Measurements from ENCODE around the gene ARHGAP6.
A peak's percentile ranks its signal among the peaks of the same experiment; 100 is the strongest.
"Not testable (repeated sequence)": the region's sequence is repeated elsewhere in the genome, so short reads cannot be mapped to it uniquely, and the experiment has no call there.

ARHGAP6 gene

GRCh38 chrX:11647138-11647537, 18.6 kb downstream of the ARHGAP6 start:
- no peak for DNase-seq

- no peak for DNase-seq
Observed at GRCh38 chrX:11641349-11642065, 24.2 kb downstream of the ARHGAP6 start.

- DNase-seq = no peak
Observed at GRCh38 chrX:11640089-11640488, 25.6 kb downstream of the ARHGAP6 start.

DNA sequence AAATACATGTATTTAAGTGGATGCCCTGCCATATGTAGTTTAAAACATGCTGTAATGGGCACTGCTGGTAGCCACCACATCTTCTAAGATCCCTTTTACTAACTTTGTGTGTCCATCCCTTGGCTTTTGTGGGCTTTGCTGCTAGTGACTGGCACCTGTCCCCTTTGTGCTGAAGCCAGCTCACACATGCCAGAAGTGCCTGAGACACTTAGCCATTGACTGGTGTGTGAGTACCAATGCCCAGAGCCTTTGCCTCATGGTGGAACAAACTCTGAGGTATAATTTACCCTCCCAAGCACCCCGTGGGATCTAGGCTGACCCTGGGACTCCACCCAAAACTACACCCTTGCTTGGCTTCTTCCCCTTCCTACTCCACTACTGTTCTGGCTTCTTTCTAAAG, 33.0 kb downstream of the ARHGAP6 start:
- no peak for DNase-seq

DNA sequence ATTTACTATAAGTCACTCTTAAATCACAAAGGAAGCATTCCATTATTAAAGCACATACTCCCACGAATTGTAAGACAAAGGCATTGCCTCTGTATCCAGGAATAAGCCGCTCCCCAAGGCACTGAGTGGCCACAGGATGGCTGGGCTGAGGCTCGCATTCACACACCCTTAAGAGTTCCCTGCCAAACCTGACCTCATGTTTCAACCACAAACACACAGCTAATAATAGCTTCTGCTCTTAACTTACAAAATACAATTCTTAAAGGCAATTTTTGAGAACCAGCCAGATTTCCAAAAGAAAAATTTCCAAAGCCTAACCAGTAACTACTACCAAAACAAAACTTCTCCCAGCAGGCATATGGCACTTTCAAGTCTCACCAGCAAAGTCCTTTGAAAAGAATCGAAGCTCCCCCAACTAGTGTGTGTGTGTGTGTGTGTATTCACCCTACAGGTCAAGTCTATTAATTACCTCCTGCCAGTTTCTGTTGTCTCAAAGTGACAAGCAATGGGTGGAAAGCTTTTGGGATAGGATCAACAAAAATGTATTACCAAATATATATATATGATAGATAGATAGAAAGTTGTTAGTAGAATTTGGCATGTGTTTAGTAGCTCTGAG, 36.0 kb downstream of the ARHGAP6 start:
- DNase-seq = no peak

DNA sequence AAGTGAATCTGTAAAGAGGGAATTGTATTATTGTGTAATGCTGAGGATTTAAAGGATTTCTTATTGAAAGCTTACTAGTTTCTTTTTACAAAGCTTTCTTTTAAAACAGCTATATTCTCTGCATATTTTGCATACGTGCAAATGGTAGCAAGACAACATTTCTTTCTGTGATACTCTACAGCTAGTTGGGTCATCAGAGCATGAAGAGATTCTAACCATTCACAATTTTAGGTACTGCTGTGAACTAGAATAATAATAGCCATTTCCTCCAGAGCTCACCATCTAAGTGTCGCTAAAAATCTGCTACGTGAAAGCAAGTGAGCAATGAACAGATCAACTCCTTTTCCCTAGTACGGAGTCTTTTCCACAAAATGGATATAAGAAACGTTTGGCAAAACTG, 37.3 kb downstream of the ARHGAP6 start:
- DNase-seq = no peak

DNA sequence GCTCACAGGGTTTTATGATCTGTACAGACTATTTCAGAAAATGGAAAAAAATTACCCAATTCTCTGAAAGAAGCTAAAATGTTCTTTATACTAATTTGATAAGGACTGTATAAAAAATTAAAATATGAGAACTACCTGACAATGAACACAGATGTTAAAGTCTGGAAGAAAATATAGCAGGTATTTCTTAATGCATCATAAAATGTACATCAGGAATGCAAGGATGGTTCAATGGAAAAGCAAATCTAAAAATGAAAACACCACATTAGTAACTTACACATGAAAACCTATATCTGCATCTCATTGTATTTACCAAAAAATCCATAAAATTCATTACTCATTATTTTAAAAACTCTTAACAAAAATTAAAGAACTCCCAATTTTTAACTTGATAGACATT, 39.4 kb downstream of the ARHGAP6 start:
- DNase-seq = no peak

DNA sequence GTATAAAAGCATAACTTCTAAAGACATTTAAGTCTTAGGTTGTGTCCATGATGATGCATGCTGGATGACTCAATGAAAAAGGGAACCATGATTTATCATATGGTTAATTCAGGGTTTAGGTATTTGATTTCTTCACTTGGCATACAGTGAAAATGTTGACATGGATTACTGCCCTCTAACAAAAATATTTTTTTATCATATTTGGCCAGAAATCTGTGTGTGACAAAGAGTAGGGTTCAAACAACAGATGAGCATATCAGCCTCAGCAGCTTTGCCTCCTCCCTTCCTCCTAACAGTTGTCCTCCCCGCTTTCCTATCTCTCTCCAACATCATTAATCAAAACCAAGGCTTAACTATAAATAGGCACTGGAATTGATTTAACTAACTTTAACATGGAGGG, 46.3 kb downstream of the ARHGAP6 start:
- no peak for DNase-seq

DNA sequence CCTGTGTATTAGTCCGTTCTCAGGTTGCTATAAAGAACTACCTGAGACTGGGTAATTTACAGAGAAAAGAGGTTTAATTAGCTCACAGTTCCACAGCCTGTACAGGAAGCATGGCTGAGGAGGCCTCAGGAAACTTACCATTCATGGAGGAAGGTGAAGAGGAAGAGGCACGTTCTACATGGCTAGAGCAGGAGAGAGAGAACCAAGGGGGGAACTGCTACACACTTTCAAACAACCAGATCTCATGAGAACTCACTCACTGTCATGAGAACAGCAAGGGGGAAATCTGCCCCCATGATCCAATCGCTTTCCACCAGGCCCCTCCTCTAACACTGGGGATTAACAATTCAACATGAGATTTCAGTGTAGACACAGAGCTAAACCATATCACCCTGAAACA, 51.5 kb downstream of the ARHGAP6 start:
- not testable (repeated sequence) for DNase-seq

GRCh38 chrX:11611965-11612364, 53.8 kb downstream of the ARHGAP6 start:
- DNase-seq = no peak

- no peak for DNase-seq
Observed at GRCh38 chrX:11611161-11611560, 54.6 kb downstream of the ARHGAP6 start.

GRCh38 chrX:11609109-11609508, 56.6 kb downstream of the ARHGAP6 start:
- DNase-seq = no peak

DNA sequence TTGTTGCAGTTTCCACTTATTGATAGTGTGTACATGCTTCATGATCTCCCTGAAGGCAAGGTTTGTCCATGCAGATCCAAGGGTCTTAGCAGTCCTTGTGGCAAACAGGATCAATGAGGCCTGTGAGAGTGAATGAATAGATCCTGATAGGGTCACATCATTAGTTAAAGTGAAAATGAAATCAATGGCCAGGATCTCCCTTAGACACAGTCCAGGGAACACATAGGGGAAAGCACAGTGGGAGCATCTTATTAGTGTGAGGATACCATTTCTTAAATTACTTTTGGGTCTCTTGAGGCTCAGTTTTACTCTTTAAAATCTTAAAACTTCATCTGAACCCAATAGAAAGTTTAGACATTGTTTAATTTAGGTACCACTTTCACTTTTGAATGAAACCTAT, 59.3 kb downstream of the ARHGAP6 start:
- DNase-seq = no peak

DNA sequence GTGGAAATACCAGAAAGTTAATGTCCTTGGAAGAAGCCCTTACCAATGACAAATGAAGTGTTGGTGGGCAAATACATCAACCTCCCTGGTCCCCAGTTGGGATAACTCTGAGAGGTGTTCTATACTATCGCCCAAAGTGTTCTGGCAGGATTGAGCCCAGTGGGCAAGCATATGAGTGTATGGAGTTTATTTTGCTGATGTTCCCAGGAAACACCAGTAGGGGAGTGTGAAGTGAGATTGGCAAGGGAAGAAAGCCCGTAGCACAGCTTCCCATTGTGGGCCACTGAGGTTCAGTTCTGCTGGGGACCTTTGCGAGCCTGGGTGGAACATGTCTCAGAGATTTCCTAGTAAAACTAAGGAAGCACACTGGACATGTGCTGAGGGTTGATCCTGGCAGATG, 65.1 kb downstream of the ARHGAP6 start:
- DNase-seq = no peak

DNA sequence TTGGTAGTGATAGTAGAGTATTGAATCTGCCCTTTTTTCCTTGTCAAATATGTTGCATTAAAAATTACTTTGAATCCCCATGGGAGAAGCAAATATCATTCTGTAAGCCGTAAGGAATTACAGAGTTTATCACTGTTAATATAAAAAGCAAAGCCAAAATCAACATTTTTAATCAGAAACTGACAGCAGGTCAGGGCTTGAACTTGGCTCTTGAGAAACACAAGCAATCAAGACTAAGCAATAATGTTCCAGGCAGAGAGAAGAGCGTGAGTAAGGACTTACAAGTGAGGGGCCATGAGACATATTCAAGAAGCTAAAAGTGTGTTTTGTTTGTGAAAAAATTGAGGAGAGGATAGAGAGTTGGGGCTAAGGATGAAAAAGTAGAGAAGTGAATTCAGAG, 68.2 kb downstream of the ARHGAP6 start:
- no peak for DNase-seq

GRCh38 chrX:11591723-11592346, 73.9 kb downstream of the ARHGAP6 start:
- peak in 1 of 2 experiments; percentile 2 for DNase-seq

DNA sequence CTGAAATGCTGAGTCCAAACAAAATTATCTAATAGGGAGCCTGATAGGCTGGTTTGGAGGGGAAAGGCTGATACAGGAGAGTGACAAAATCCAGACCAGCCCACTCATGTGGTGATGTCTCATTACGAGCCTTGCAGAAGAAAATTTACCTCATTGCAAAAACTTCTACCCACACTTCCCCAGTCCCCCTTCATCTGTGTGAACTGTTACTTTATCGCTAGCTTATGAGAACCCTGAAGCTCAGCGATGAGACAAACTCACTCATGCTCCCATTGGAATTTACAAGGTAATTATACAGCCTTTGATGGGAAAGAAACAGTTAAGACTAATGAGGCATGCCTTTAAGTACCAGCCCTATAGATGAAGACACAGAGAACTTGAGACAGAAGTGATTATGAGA, 76.1 kb downstream of the ARHGAP6 start:
- DNase-seq = no peak

- DNase-seq = no peak
Observed at GRCh38 chrX:11588097-11588496, 77.6 kb downstream of the ARHGAP6 start.

GRCh38 chrX:11585174-11585573, 80.5 kb downstream of the ARHGAP6 start:
- DNase-seq = no peak

DNA sequence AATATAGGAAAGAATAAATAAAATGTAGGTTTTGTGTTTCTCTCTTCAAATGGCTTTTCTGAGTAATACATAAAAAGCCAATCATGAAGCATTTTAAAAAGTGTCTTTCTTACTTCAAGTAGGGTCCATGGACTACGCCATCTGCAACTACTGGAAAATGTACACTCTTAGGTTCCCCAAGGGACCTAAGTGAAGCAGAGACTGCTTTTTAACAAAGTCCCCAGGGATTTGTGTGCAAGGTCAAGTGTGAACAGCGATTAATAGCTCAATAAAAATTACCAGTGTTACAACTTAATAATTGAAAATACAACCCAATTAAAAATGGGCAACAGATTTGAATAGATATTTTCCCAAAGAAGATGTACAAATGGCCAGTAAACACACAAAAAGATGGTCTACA, 84.9 kb downstream of the ARHGAP6 start:
- no peak for DNase-seq

- DNase-seq = no peak
Observed at GRCh38 chrX:11579636-11580600, 85.8 kb downstream of the ARHGAP6 start.

- not testable (repeated sequence) for DNase-seq
Observed at GRCh38 chrX:11578301-11578700, 87.4 kb downstream of the ARHGAP6 start.

DNA sequence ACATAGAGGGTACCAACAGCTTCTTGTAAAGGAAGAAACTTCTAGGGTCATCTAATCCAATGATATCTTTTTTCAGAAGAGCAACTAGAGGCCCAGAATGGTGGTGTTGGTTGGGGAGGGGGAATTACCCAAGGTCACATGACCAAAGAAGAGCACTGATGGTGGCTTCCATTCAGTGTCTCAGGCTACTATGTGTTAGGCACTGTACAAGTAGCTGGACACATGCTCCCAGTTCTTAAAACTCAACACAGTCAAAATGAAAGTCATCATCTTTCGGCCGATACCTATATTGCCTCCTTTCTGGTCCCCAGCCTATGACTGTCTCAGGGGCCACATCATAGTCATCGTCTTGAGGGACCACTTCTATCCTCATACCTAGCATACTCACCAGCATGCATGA, 88.1 kb downstream of the ARHGAP6 start:
- no peak for DNase-seq

Data from stimulated activated CD4-positive, alpha-beta T cell treated with anti-CD3 and anti-CD28 coated beads, Interleukin-4, amount 100 ng/mL, for 4 hours (primary cell).